Muscle layer of duodenum (tissue), 2 donors: ENCODE data around the gene CAMK1D.

Experiments used
- H3K27ac ChIP-seq: one replicate; pipeline ENCODE4 v1.7.0; 2013; ENCODE audit warnings: mild to moderate bottlenecking, low read length
- H3K27me3 ChIP-seq: one replicate; pipeline ENCODE4 v1.7.0; 2013; ENCODE audit warnings: low read depth, mild to moderate bottlenecking, control low read depth, low read length
- H3K36me3 ChIP-seq, 2 donors: one replicate each; pipeline ENCODE4 v1.7.0; 2013; ENCODE audit warnings: low read length in 2 of 2, control low read depth in 1 of 2, mild to moderate bottlenecking in 1 of 2; ENCODE audit not compliant: insufficient read depth in 2 of 2, control insufficient read depth in 1 of 2
- H3K4me1 ChIP-seq, 2 donors: one replicate each; pipeline ENCODE4 v1.7.0; 2013; ENCODE audit warnings: low read length in 2 of 2, mild to moderate bottlenecking in 2 of 2, control low read depth in 1 of 2, moderate library complexity in 1 of 2; ENCODE audit not compliant: insufficient read depth in 2 of 2, control insufficient read depth in 1 of 2
- H3K4me3 ChIP-seq, 2 donors: one replicate each; pipeline ENCODE4 v1.7.0; 2013; ENCODE audit warnings: low read length in 2 of 2, low read depth in 1 of 2, mild to moderate bottlenecking in 1 of 2
- H3K9me3 ChIP-seq, 2 donors: one replicate each; pipeline ENCODE4 v1.7.0; 2013; ENCODE audit warnings: low read length in 2 of 2, control low read depth in 1 of 2, mild to moderate bottlenecking in 1 of 2; ENCODE audit not compliant: control insufficient read depth in 1 of 2
- donor health status: healthy.

Gene CAMK1D

GRCh38 chr10:12631787-12632562 lies 282.6 kb downstream of the CAMK1D start:
- H3K4me3 ChIP-seq = no peak overlapping the region
- no peaks in the 10 kb centered on the region for H3K27me3 ChIP-seq
- H3K4me1 ChIP-seq = peaks cover 0 to 7% of the 10 kb centered on the region in 2 donors
- no peaks in the 10 kb centered on the region for H3K36me3 ChIP-seq
- H3K27ac ChIP-seq = no peak overlapping the region
- H3K9me3 ChIP-seq = no peaks in the 10 kb centered on the region

- Histone ChIP-seq H3K4me1 (peaks cover 4 to 7% of the 10 kb centered on the region in 2 donors), H3K27ac (no peak overlapping the region), H3K4me3 (no peak overlapping the region), H3K27me3 (no peaks in the 10 kb centered on the region), H3K9me3 (no peaks in the 10 kb centered on the region), H3K36me3 (no peaks in the 10 kb centered on the region)
Observed at GRCh38 chr10:12633776-12634620, 284.7 kb downstream of the CAMK1D start.

- Histone ChIP-seq H3K4me3 (no peak overlapping the region), H3K36me3 (no peaks in the 10 kb centered on the region), H3K27ac (no peak overlapping the region), H3K27me3 (no peaks in the 10 kb centered on the region), H3K4me1 (peaks cover 4% of the 10 kb centered on the region in 2 donors), H3K9me3 (no peaks in the 10 kb centered on the region)
Observed at GRCh38 chr10:12634621-12634931, 285.2 kb downstream of the CAMK1D start.

GRCh38 chr10:12635127-12635541 lies 285.8 kb downstream of the CAMK1D start:
- Histone ChIP-seq H3K36me3 (no peaks in the 10 kb centered on the region), H3K9me3 (no peaks in the 10 kb centered on the region), H3K27ac (no peak overlapping the region), H3K27me3 (no peaks in the 10 kb centered on the region), H3K4me3 (no peak overlapping the region), H3K4me1 (peaks cover 4% of the 10 kb centered on the region in 2 donors)

GRCh38 chr10:12636571-12636970 lies 287.2 kb downstream of the CAMK1D start:
- Histone ChIP-seq H3K9me3 (no peaks in the 10 kb centered on the region), H3K36me3 (no peaks in the 10 kb centered on the region), H3K4me3 (no peak overlapping the region), H3K27ac (no peak overlapping the region), H3K27me3 (no peaks in the 10 kb centered on the region), H3K4me1 (peaks cover 0 to 4% of the 10 kb centered on the region in 2 donors)

GRCh38 chr10:12637649-12638048 lies 288.3 kb downstream of the CAMK1D start:
- H3K36me3 ChIP-seq = no peaks in the 10 kb centered on the region
- no peaks in the 10 kb centered on the region for H3K9me3 ChIP-seq
- peaks cover 0 to 4% of the 10 kb centered on the region in 2 donors for H3K4me1 ChIP-seq
- H3K27me3 ChIP-seq = no peaks in the 10 kb centered on the region
- no peak overlapping the region for H3K4me3 ChIP-seq
- H3K27ac ChIP-seq = no peak overlapping the region

DNA sequence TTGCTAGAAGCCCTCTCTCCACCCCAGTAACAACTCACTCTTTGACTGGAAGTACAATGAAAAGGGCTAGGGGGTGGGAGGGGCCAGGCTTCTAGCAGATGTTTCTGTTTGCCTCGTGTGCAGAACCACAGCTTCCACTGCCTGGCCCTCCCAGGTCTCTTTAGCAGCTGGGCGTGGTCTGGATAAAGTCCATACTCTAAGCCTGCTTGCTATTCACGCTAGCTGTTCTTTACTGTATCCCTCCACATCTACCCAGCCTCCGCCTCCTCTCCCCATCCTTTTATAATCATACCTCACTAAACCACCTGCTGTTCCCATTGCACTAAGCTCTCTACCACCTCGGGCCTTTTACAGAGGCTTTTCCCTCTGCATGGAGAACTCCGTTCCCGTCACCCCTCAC lies 288.8 kb downstream of the CAMK1D start:
- Histone ChIP-seq H3K9me3 (no peaks in the 10 kb centered on the region), H3K27ac (no peak overlapping the region), H3K36me3 (no peaks in the 10 kb centered on the region), H3K4me3 (no peak overlapping the region), H3K4me1 (peaks cover 0 to 4% of the 10 kb centered on the region in 2 donors), H3K27me3 (no peaks in the 10 kb centered on the region)

DNA sequence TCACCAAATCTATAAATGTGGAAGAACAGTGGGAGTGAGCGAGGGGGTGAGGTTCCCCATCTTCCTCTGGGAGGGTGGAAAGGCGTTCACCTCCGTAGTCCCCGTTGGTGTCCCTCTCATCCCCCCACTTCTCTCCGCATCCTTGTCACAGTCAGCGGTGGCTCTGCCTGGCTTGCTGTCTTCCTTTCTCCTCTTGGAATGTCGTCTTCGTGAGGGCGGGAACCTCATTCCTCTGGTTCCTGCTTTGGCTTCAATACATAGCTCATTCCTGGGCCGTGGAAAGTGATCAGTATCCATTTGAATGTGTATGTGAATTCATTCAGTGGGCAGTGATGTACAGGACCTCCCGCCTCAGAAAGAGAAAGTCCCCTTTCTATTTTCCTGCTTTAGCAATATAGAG lies 289.4 kb downstream of the CAMK1D start:
- H3K4me3 ChIP-seq = no peak overlapping the region
- no peak overlapping the region for H3K27ac ChIP-seq
- no peaks in the 10 kb centered on the region for H3K27me3 ChIP-seq
- no peaks in the 10 kb centered on the region for H3K36me3 ChIP-seq
- no peaks in the 10 kb centered on the region for H3K9me3 ChIP-seq
- H3K4me1 ChIP-seq = peaks cover 0 to 4% of the 10 kb centered on the region in 2 donors

- Histone ChIP-seq H3K36me3 (no peaks in the 10 kb centered on the region), H3K4me3 (no peak overlapping the region), H3K9me3 (no peaks in the 10 kb centered on the region), H3K27ac (no peak overlapping the region), H3K4me1 (peaks cover 0 to 4% of the 10 kb centered on the region in 2 donors), H3K27me3 (no peaks in the 10 kb centered on the region)
Observed at GRCh38 chr10:12639996-12640944, 290.9 kb downstream of the CAMK1D start.

DNA sequence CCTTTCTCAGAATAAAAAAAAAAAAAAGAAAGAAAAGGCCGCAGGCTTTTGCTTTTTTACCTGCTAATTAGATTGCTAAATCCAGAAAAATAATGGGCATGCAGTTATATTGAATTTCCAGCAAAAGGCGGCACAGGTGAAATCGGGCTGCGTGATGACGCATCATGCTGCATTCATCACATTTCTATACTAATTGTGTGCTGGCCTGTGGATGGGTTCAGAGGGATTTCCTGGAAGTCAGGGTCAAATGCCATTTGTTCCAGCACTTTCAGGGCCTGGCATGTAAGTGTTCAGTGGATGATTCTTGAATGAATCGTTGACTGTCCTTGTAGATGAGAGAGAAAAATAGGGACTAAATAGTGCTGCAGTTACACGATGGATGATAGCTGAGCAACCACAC lies 292.7 kb downstream of the CAMK1D start:
- Histone ChIP-seq H3K27ac (no peak overlapping the region), H3K36me3 (no peaks in the 10 kb centered on the region), H3K27me3 (no peaks in the 10 kb centered on the region)

DNA sequence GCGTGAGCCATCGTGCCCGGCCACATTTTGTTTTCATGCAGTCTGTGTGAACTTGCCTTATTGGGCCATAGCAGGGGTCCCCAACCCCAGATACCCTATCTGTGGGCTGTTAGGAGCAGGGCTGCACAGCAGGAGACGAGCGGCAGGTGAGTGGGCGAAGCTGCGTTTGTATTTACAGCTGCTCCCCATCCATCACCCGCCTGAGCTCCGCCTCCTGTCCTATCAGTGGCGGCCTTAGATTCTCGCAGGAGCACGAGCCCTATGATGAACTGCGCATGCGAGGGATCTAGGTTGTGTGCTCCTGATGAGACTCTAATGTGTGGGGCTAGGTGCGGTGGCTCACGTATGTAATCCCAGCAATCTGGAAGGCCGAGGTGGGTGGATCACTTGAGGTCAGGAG lies 293.9 kb downstream of the CAMK1D start:
- Histone ChIP-seq H3K4me1 (no peaks in the 10 kb centered on the region), H3K4me3 (no peak overlapping the region), H3K27ac (no peak overlapping the region), H3K27me3 (no peaks in the 10 kb centered on the region), H3K36me3 (no peaks in the 10 kb centered on the region), H3K9me3 (no peaks in the 10 kb centered on the region)

More for the DNA sequence above, 292.7 kb downstream of the CAMK1D start:
- Histone ChIP-seq H3K9me3 (no peaks in the 10 kb centered on the region), H3K4me3 (no peak overlapping the region), H3K4me1 (peaks cover 0 to 4% of the 10 kb centered on the region in 2 donors)
